ENCODE measurements around the gene EXD3.

Gene EXD3

DNA sequence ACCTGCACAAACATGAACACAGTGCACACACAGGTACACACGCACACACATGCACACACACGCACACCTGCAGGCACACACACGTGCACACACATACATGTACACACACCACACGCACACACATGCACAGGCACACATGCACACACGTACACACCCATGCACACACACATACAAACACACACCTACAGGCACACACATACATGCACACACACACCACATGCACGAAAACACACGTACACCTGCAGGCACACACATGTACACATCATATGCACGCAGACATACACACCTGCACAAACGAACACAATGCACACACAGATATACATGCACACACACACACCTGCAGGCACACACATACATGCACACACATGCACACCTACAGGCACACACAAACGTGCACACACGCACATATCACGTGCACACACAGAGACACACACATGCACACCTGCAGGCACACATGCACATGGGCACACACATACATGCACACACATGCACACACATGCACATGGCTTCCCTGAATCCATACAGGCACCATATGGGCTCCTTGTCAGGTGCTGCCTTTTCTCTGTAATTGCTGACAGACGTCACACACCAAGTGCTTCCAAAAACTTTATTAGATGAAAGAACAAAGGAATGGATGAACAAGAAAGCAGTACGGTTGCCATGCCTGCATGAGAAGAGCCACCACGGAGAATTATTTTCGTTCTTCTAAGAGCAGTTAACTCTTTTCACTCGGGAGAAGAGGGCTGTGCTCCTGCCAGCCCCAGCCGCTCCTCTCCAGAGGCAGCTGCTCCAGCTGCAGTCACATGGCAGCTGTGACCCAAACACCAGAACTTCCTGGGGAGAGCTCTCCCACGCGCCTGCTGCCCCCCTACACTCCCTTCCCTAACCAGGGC lies 57.2 kb downstream of the EXD3 start:
- no peak for DNase-seq

DNA sequence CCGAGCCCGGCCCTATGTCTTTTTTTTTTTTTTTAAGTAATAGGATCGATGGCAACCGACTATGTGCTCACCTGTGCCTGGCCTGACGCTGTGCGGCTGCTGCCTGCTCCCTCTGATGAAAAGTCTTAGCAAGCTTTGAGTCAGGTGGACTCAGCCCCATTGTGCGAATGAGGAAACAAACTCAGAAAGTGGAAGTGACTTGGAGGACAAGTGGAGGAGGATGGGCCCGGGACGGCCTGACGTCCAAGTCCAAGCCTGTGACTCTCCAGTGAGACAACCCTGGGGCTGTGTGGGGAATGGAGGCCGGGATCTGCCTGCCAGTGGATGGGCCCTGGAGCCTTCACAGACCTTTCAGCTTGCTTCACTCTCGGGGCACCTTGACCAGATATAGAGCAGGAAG lies 57.9 kb downstream of the EXD3 start:
- DNase-seq: no peak

DNA sequence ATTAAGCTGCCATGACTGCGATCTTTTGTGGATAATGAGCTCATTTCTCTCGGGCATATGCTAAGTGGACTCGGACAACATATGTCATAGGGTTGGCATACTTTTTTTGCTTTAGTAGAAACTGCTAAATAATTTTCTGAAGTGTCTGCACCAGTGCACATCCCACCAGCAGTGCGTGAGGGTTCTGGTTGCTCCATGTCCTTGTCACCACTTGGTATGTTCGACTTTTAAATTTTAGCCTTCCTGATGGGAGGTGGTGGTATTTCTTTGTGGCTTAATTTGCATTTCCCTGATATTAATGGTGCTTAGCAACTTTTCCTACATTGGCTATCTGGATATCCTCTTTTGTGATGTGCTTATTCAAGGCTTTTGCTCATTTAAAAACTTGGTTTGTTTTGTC lies 63.1 kb downstream of the EXD3 start:
- no peak for DNase-seq

DNA sequence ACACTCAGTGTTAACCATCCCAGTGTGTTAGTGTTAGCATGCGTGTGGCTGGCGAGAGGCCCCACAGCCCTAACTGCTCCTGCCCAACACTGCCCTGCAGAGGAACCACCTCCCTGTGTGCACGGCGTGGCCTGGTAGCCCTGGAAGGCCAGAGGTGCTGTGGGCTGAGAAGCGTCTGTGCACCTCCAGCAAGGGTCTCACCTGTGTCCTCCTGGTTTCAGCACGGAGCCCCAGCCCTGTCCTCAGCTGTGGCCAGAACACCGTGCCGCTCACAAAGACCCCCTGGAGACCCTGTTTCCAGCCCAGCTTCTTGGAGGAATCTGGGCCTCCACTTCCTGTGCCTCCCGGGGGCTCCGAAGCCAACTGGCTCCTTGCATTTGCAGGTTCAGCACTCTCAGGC lies 64.8 kb downstream of the EXD3 start:
- DNase-seq: no peak

DNA sequence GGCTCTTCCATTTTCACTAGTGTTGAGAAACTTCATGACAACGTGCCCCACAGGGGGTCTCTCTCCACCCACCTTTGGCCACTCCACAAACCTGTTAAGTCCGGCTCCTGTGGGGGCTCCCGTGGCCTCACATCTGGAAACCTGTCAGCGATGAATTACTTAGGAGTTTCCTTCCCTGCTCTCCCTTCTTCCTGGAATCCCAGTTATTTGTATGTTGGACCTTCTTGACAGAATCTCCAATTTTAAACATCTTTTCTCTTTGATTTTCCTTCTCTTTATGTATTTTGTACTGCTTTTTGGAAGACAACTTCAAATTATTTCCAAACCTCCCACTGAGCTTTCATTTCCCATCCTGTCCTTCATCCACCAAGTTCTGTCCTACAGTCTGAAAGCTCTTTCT lies 65.8 kb downstream of the EXD3 start:
- no peak for DNase-seq

DNA sequence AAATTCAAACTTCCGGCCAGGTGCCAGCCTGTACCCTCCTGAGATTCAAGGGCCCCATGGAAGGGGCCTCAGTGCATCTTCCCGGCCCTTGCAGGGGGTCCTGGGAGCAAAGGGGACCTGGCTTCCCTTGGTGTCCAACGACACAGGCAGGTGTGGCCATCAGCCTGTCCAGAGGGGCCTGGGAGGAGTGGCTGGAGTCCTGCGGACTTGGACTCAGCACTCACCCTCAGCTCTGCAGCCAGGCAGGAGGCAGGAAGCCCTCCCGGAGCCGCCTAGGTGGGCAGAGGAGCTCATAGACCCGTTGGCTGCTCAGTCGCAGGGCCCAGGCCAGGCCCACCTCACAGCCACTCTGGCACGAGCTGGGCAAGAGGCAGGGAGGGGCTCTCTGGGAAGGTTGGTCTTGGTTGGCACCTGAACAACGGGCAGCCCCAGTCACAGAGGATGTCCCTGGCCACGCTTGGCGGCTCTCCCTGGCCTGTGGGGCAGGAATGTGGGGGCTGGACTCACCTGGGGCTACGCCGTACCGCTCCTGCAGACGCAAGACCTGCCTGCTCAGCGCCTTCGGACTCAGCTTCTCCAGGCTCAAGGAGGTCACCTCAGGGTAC lies 67.1 kb downstream of the EXD3 start:
- no peak for DNase-seq

DNA sequence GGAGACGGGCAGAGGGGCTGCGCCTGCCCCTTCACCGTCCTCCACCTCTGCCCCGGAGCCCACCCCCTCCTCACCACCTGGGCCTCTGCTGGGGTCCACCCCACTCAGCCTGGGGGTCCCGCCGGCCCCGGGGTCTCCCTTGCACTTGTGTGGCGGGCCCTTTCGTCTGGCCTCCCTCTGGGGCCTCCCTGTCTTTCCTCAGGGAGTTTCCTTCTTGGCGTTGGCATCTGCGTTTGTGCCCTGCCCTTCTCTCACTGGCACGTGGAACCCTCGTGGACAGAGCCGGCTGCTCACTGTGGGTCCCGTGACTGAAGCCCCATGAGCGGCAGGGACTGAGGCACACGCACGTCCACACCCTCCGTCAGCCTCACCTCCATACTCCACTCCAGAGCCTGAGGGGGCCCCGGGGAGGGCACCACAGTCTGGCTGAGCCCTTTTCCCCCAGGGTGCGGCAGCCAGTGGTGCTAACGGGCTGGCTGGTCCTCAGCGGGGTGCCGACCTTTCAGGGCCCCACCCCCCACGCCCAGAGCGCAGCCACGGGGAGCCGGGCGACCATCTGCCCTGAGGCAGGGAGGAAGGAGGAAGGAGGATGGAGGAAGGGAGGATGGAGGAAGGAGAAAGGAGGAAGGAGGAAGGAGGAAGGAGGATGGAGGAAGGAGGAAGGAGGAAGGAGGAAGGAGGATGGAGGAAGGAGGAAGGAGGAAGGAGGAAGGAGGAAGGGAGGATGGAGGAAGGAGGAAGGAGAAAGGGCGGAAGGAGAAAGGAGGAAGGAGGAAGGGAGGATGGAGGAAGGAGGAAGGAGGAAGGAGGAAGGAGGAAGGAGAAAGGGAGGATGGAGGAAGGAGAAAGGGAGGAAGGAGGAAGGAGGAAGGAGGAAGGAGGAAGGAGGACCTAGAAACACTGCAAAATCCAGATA lies 67.9 kb downstream of the EXD3 start:
- no peak for DNase-seq

DNA sequence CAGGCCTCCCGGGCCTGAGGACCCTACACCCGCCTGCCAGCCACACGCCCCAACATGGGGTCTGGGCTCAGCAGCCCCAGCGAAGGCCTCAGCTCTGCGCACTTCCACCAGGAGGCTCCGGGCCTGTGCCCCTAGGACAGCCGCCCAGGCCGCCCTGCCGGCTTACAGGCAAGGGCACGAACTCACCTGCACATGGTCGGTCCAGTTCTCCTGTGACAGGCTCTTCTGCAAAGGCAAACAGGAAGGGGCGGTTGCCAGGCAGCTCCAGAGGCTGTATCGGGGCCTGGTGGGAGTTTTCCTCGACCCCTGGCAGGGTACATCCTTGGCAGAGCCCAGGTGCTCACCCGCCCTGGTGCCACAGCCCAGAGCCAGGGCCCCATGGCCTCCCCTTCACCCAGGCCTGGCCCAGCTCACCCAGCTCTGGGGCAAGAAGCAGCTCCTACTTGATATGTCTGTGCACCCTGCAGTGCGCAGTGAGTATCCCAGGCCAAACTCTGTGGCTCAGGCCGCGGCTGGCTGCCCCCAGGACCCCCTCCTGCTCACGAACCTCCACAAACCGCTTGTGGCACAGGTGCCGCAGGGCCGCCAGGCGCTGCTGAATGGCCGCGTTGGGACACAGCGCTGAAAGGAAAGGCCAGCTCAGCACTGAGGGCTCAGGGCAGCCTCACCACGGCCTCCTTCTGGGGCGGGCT lies 68.7 kb downstream of the EXD3 start:
- DNase-seq: no peak

DNA sequence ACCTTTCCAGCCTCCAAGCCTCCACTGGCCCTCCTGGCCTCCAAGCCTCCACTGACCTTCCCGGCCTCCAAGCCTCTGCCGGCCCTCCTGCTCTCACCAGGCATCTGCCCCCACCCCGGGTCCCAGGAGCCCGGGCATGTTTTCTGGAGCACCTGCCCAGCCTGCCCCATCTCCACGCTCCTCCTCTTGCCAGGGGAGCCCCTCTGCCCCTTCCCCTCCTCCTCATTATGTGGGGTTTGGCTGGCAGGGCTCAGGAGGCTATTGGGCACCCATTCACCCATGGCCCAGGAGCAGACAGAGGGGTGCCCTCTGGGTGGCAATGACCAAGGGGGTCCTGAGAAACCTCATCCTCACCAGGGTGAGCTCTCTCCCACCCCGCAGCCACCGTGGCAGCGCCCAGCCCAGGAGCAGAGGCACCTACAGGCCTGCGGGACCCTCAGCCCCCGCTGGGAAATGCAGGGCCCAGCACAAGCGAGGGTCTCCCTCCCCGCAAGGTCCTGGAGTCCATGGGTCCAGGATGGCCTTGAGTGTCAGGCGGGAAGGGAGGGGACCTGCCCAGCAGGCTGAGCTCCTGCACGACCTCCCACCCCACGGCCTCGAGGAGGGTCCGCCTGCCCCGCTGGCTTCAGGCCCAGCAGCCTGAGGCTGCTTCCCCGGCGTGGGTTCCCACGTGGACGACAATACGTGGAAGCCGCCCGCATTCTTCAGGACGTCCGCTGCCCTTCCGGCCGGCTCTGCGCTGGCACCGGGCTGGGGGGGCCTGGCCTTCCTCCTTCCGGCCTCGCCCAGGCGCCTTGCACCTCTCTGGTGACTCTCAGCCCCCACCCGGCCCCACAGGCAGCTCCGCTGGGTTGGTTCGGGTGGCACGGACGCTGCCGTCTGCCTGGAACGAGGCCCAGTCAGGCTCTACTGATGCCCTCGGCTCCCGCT lies 69.5 kb downstream of the EXD3 start:
- no peak for DNase-seq

DNA sequence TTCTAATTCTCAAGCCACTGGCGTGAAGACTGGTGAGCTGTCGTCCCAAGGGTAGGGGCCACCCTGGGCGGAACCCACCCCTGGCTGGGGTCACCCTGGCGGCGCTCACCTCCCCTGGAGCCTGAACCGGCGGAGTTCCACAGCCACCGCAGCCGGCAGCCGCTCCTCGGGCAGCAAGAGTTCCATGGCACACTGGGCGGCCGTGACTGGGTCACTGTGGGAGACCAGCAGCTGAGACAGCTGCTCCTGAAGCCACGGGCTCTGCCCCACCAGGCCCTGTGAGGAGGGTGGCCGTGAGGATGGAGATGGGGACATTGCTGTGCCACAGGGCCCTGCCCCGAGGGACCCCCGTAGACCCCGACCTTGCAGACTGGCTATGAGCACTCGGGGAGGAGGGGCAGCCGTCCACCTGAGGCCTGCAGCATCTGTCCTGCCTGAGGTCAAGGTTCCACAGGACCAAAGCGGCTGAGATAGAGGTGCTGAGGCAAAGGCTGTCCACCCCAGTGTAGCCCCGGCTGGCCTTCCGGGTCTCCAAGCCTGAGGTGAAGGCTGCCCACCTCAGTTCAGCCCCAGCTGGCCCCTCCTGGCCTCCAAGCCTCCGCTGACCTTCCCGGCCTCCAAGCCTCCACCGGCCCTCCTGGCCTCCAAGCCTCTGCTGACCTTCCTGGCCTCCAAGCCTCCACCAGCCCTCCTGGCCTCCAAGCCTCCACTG lies 70.3 kb downstream of the EXD3 start:
- no peak for DNase-seq

DNA sequence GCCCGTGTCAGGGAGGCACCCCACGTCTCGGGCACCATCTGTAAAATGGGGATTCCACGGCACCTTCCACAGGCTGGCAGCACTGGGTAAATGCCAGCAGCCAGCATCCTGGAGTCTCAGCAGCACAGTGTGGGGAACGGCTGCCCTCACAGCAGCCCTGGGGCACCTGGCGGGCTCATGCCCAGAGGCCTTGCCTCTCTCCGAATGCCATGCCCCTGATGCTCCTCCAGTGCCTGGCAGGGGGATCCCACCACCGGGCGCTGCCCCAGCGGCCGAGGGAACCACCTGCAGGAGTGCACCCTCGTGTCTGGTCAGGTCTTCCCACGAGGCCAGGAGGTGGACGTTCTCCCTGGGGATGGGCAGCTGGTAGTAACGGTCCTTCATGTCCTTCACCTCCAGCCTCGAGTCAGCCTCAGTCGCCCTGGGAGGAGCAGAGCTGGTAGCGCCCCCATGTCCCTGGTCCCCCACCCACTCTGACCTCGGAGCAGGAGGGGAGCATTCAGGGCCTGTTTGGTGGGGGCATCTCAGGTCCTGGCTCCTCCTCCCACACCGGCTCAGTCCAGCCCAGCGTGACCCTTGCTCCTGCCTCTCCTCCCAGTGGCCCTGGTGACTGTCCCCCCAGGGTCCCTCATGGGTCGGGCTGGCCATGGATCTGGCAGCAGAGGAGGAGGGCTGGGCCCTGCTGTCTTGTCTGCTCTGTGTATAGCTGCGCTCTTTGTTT lies 71.0 kb downstream of the EXD3 start:
- DNase-seq: no peak

DNA sequence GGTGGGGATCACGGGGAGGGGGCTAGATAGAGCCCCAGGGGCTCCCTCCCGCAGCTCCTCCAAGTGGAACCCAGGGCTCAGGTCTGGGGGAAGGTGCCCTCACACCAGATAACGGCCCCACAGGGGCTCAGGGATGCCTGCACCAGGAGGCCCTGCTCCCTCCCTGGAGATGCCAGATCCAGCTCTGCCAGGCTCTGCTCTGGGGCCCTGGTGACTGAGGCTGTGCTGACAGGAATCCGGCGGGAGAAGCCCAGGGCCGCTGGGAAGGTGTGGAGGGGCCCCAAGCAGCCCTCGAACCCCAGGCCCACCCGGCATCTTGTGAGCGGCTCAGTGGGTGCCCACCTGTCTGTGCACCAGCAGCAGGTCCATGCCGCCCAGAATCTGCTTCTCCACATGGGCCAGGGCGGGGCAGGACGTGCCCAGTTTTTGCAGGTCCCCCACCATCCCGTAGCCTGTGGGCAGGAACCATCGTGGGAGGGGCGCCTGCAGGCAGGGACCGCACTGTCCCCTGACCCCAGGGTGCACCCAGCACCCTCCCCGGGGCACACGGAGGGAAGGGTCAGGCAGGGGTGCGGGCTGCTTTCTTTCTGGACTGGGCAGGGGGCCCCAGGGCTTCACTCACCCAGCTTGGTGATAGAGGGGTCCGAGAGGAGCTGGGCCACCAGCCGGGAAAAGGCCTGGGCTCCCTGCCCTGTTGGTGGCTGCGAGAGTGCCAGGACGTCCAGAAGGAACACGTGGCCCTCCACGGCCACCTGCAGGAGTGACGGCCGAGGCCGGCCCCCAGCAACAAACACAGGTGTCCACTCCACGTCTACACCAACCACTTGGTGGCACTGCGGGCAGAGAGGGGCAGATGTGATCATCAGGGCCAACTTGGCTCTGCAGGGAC lies 72.0 kb downstream of the EXD3 start:
- no peak for DNase-seq

DNA sequence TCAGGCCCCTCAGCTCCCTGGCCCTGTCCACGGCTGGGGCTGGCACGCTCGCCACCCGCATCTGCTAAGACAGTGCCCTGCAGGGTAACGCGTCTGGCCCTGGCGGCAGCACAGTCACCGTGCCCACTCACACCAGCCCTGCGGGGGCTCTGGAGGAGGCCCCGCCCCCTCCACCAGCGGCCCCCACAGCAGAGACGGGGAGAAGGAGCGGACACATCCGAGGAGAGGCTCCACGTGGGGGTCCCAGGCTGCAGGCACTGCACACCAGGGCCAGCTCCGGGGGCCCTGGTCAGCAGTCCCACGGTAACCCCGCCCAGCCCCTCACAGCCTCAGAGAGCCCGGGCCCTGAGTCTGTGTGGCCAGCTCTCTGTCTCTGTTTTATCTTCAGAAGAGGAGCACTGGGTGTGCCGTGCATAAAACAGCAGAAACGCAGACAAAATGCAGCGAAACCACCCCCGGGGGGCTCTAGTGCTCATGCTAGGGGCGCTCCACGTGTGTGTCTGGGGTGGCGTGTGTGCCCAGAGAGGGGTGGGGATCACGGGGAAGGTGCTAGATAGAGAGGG lies 73.4 kb downstream of the EXD3 start:
- no peak for DNase-seq

DNA sequence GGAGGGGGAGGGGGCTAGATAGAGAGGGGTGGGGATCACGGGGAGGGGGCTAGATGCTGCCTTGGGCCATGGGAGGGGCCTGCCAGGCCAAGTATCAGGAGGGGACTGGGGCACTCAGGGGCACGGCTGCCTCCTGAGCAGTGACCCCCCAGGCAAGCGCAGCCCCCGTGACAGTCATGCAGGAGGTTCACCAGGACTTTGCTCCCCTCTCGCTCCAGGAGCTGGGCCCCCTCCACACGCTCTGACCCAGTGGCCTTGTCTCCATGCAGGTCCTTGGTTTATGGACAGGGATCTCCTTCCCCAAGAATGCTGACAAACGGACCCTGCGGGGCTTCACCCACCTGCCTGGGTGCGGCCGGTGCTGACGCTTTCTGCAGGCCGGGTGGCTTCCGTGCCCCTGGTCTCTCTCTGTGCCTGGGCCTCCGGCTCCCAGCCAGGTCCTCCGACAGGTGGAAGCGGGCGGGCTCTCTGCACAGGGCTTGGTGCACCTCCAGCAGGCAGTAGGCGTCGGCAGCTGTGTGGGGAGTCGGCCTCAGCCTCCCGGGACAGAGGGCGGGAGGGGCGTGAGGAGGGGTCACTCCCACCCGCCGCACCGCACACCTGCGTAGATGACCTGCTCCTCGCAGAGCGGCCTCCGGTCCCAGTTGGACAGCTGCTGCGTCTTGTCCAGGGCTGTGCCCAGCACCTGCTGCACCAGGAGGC lies 74.0 kb downstream of the EXD3 start:
- no peak for DNase-seq

DNA sequence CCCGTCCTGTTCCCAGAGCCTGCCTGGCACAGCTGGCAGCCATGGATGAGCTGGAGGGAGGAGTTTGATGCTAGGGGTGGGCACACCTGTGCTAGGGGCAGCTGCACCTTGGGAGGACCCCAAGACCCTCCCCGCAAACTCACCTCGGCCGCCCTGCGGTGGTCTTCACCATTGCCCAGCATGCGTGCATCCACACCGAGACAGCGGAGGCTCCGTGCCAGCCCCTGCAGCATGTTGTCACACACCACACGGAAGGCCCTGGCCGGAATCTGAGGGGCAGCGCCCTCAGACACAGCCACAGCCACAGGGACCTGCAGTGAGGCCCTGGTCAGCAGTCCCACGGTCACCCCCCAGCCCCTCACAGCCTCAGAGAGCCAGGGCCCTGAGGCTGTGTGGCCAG lies 75.0 kb downstream of the EXD3 start:
- DNase-seq: no peak

DNA sequence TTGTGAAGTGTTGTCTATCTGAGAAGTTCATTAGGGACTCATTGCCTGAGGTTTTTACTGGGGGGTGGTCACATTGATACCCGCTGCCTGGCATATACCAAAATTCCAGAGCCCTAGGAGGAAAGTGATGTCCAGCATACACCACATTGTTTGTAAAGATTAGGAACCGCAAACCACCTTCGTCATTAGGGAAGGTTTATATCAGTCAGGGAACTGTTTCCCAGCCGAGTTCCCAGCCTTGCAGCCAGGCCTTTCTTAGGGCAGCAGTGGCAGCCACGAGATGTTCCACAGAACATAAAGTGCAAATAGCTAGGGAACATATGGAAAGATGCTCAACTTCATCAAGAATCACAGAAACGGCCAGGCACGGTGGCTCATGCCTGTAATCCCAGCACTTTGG lies 80.5 kb downstream of the EXD3 start:
- DNase-seq: no peak

DNA sequence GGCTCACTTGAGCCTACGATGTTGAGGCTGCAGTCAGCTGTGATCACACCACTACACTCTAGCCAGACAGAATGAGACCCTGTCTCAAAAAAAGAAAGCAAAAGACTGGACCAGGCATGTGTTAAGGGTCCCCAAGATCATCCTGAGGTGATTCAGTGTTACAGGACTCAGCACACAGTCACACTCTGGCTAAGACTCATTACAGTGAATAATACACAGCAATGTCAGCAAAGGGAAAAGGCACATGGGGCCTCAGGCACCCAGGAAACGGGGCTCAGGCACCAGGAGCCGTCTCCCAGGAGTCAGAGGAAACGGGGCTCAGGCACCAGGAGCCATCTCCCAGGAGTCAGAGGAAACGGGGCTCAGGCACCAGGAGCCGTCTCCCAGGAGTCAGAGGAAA lies 81.7 kb downstream of the EXD3 start:
- DNase-seq: no peak

Measured in right kidney (tissue), 1 donor.